ENCODE measurements around the gene FNDC11. TPM values are rescaled to one million over a fixed set of nuclear protein-coding genes. Genes with fewer than 3 reads are reported as not detected.

The FNDC11 gene
- total and polyA plus RNA-seq, 2 of the 13 experiments (the other 11 are each of a cell fraction or from before 2014, with no cell fraction given), result 0.07 TPM; not detected in 1

GRCh38 chr20:63554361-63555278, 661 bp downstream of the FNDC11 start (continued):
- TF ChIP-seq ZNF646 (CRISPR knock-in tag; IDR thresholded peaks at IDR 0.05), result no peak
- peak; percentile 63; the same call in 1 of the 2 replicates for TF ChIP-seq CHCHD3 (CRISPR knock-in tag; IDR thresholded peaks at IDR 0.05)
- TF ChIP-seq ZSCAN12 (CRISPR knock-in tag; IDR thresholded peaks at IDR 0.05), result no peak
- TF ChIP-seq DNMT1 (CRISPR knock-in tag; IDR thresholded peaks at IDR 0.05), result peak; percentile 48; the same call in 1 of the 2 replicates
- TF ChIP-seq, protein P1, sequence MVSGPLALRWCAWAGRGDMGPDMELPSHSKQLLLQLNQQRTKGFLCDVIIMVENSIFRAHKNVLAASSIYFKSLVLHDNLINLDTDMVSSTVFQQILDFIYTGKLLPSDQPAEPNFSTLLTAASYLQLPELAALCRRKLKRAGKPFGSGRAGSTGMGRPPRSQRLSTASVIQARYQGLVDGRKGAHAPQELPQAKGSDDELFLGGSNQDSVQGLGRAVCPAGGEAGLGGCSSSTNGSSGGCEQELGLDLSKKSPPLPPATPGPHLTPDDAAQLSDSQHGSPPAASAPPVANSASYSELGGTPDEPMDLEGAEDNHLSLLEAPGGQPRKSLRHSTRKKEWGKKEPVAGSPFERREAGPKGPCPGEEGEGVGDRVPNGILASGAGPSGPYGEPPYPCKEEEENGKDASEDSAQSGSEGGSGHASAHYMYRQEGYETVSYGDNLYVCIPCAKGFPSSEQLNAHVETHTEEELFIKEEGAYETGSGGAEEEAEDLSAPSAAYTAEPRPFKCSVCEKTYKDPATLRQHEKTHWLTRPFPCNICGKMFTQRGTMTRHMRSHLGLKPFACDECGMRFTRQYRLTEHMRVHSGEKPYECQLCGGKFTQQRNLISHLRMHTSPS (CRISPR knock-in tag; IDR thresholded peaks at IDR 0.05; ENCODE audit: low read depth), result 0 out of 2 replicates have a peak, but pooled peaks have one; percentile 36
- TF ChIP-seq ZNF549 (CRISPR knock-in tag; IDR thresholded peaks at IDR 0.05), result no peak
- no peak for TF ChIP-seq FUBP1 (CRISPR knock-in tag; IDR thresholded peaks at IDR 0.05; ENCODE audit: borderline replicate concordance)
- no peak for TF ChIP-seq ONECUT2 (CRISPR knock-in tag; IDR thresholded peaks at IDR 0.05)
- TF ChIP-seq ZNF616 (CRISPR knock-in tag; IDR thresholded peaks at IDR 0.05; ENCODE audit: low read depth), result 0 out of 2 replicates have a peak, but pooled peaks have one; percentile 33

All from HepG2 (cell line).